Lower lobe of right lung (tissue), 2 donors: ENCODE results near the gene SHISA7. TPM values are rescaled to one million over a fixed set of nuclear protein-coding genes. Genes with fewer than 3 reads are reported as not detected.

ENCODE experiments used
- ATAC-seq, 2 donors: fragments of 200-7000 bp; cut with Tn5 transposase; one replicate each; pipeline ENCODE4 v1.9.1; 2020 to 2022; ENCODE audit warnings: mild to moderate bottlenecking in 2 of 2, moderate library complexity in 2 of 2
- DNase-seq: peaks from one replicate; pipeline ENCODE4 v3.0.0-alpha.2; 2020
- H3K27ac ChIP-seq: fragments of 200-600 bp; one replicate; pipeline ENCODE4 v1.8.0; 2022
- H3K27me3 ChIP-seq: fragments of 200-600 bp; one replicate; pipeline ENCODE4 v1.8.0; 2022; ENCODE audit warnings: low read depth
- H3K36me3 ChIP-seq: fragments of 200-600 bp; one replicate; pipeline ENCODE4 v1.8.0; 2022; ENCODE audit warnings: mild to moderate bottlenecking
- H3K4me1 ChIP-seq: fragments of 200-600 bp; one replicate; pipeline ENCODE4 v1.8.0; 2022
- H3K4me3 ChIP-seq: fragments of 200-600 bp; one replicate; pipeline ENCODE4 v1.8.0; 2022; ENCODE audit warnings: mild to moderate bottlenecking
- H3K9me3 ChIP-seq: fragments of 200-600 bp; one replicate; pipeline ENCODE4 v1.8.0; 2022
- CTCF ChIP-seq: fragments of 200-600 bp; IDR thresholded peaks from one replicate; pipeline ENCODE4 v1.8.0; 2022; ENCODE audit warnings: antibody characterized with exemption, mild to moderate bottlenecking
- intact Hi-C: fragments of 100-400 bp; cut with DNase I; formaldehyde crosslinking; loops from one replicate; pipeline ENCODE4 v1.11.0; 2022
- total RNA-seq: library from RNA; stranded (reverse); fragmentation: NEBNext Ultra II Directional; extraction: Animal tissue kit (Norgen Biotek cat#: 25700); gene quantifications from one replicate; pipeline ENCODE4 v1.2.1, GENCODE V29; 2021
- donor health status: DM: no; HTN: yes; CAD: no; lungs with severe emphysema.

The SHISA7 gene
- total RNA-seq, 1 donor from 2014 or later = not detected

GRCh38 chr19:55482967-55483705 lies 40.0 kb upstream of the SHISA7 start:
- peaks cover 28% of the 10 kb centered on the region for H3K36me3 ChIP-seq
- DNase-seq (no peak), ATAC-seq (no peak)
- no peak for TF ChIP-seq CTCF
- no peaks in the 10 kb centered on the region for H3K9me3 ChIP-seq
- no peak overlapping the region for H3K4me3 ChIP-seq
- no peak overlapping the region for H3K27ac ChIP-seq
- no peaks in the 10 kb centered on the region for H3K27me3 ChIP-seq
- H3K4me1 ChIP-seq = peaks cover 43% of the 10 kb centered on the region
- intact Hi-C loops = no loop called here

- intact Hi-C loops = no loop called here
- no peak for ATAC-seq
- DNase-seq = no peak
These were observed 39.3 kb upstream of the SHISA7 start for GRCh38 chr19:55482156-55482961.

GRCh38 chr19:55481794-55482155 lies 38.7 kb upstream of the SHISA7 start:
- no peak overlapping the region for H3K27ac ChIP-seq
- TF ChIP-seq CTCF = no peak
- intact Hi-C loops = no loop called here
- H3K9me3 ChIP-seq = no peaks in the 10 kb centered on the region
- DNase-seq (no peak), ATAC-seq (no peak)
- H3K4me3 ChIP-seq = no peak overlapping the region
- H3K36me3 ChIP-seq = peaks cover 28% of the 10 kb centered on the region
- no peaks in the 10 kb centered on the region for H3K27me3 ChIP-seq
- H3K4me1 ChIP-seq = peaks cover 41% of the 10 kb centered on the region

More at GRCh38 chr19:55482156-55482961, 39.3 kb upstream of the SHISA7 start:
- TF ChIP-seq CTCF = no peak
- Histone ChIP-seq H3K4me3 (no peak overlapping the region), H3K9me3 (no peaks in the 10 kb centered on the region), H3K27ac (no peak overlapping the region), H3K27me3 (no peaks in the 10 kb centered on the region), H3K4me1 (peaks cover 44% of the 10 kb centered on the region), H3K36me3 (peaks cover 28% of the 10 kb centered on the region)

GRCh38 chr19:55481148-55481793 lies 38.2 kb upstream of the SHISA7 start:
- Histone ChIP-seq H3K4me3 (no peak overlapping the region), H3K27ac (no peak overlapping the region), H3K27me3 (no peaks in the 10 kb centered on the region), H3K4me1 (peaks cover 37% of the 10 kb centered on the region), H3K9me3 (no peaks in the 10 kb centered on the region), H3K36me3 (peaks cover 28% of the 10 kb centered on the region)
- intact Hi-C loops = no loop called here
- ATAC-seq = no peak
- TF ChIP-seq CTCF = no peak
- DNase-seq = no peak

- DNase-seq = no peak
- intact Hi-C loops = no loop called here
- no peak for ATAC-seq
- peaks cover 31% of the 10 kb centered on the region for H3K4me1 ChIP-seq
- peaks cover 28% of the 10 kb centered on the region for H3K36me3 ChIP-seq
- no peak overlapping the region for H3K27ac ChIP-seq
- H3K4me3 ChIP-seq = no peak overlapping the region
- no peaks in the 10 kb centered on the region for H3K27me3 ChIP-seq
- TF ChIP-seq CTCF = no peak
- no peaks in the 10 kb centered on the region for H3K9me3 ChIP-seq
These were observed 36.5 kb upstream of the SHISA7 start for GRCh38 chr19:55479451-55480230.
